SU-DHL-6 (cell line): ENCODE measurements around the gene MYO18A.

ENCODE experiments used
- CTCF ChIP-seq: fragments of 200-600 bp; sonication (generic); IDR thresholded peaks from one replicate; pipeline ENCODE4 v1.5.1; 2017; ENCODE audit warnings: antibody characterized with exemption, mild to moderate bottlenecking, low read length, moderate library complexity; ENCODE audit not compliant: insufficient read depth, poor library complexity, severe bottlenecking
- EZH2phosphoT487 ChIP-seq: fragments of 200-600 bp; sonication (generic), shearing (Covaris generic); conservative IDR thresholded peaks from 2 replicates; pipeline ENCODE4 v1.6.1; 2018; ENCODE audit warnings: mild to moderate bottlenecking, antibody characterized with exemption, low read length, moderate library complexity, mixed read lengths

DNA sequence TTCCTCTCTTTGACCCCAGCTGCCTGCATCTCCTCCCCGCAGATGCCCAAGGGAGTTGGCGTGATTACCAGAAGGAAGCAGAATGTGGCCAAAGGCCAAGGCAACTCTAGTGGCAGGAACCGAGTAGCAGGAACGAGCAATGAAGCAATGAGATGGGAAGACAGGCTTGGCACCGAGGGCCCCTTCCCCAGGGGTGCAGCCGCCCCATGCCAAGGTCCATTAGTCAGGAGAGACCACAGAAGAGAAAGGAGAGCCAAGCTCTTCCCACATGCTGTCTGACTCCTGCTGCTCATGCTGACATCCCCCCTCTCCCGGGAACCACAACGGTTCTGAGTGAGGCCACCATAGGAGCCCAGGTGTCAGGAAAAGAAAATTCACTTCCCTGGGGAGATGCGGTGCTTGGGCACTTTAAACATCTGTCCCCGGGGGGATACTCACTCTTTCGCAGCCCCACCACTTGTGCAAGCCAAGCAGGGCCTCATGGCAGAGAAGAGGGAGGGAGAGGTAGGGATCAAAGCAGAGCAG is 67.4 kb downstream of the MYO18A start:
- TF ChIP-seq CTCF (no peak), EZH2phosphoT487 (no peak)
